Choroid plexus epithelial cell (primary cell): ENCODE measurements around the gene NOC4L.

Experiments used
- DNase-seq: peaks from one replicate; pipeline ENCODE4 v3.0.0-alpha.2; 2010; ENCODE audit warnings: low read depth
- H3K4me3 ChIP-seq: 2 replicates; pipeline ENCODE4 v1.5.1; 2011; ENCODE audit warnings: low read depth, mild to moderate bottlenecking, control low read depth, low read length, moderate library complexity
- CTCF ChIP-seq: conservative IDR thresholded peaks from 2 replicates; pipeline ENCODE4 v1.5.1; 2011; ENCODE audit warnings: low read depth, mild to moderate bottlenecking, control low read depth, inconsistent platforms, low read length, moderate library complexity

The NOC4L gene

GRCh38 chr12:132176385-132176919 lies 32.2 kb downstream of the NOC4L start:
- no peak overlapping the region for H3K4me3 ChIP-seq
- no peak for DNase-seq
- TF ChIP-seq CTCF: no peak

- no peak for TF ChIP-seq CTCF
- H3K4me3 ChIP-seq: no peak overlapping the region
- no peak for DNase-seq
Observed at GRCh38 chr12:132176920-132177551, 32.8 kb downstream of the NOC4L start.

GRCh38 chr12:132178316-132178715 lies 34.1 kb downstream of the NOC4L start:
- no peak for TF ChIP-seq CTCF
- DNase-seq: no peak
- no peak overlapping the region for H3K4me3 ChIP-seq

GRCh38 chr12:132178801-132179401 lies 34.6 kb downstream of the NOC4L start:
- no peak overlapping the region for H3K4me3 ChIP-seq
- no peak for TF ChIP-seq CTCF
- DNase-seq: no peak

GRCh38 chr12:132179431-132180362 lies 35.4 kb downstream of the NOC4L start:
- H3K4me3 ChIP-seq: no peak overlapping the region
- TF ChIP-seq CTCF: no peak
- no peak for DNase-seq

- no peak for TF ChIP-seq CTCF
- DNase-seq: no peak
- no peak overlapping the region for H3K4me3 ChIP-seq
Observed at GRCh38 chr12:132180648-132181546, 36.6 kb downstream of the NOC4L start.
